Mesenteric fat pad (tissue), 1 donor: ENCODE data around the gene PVALB. TPM values are rescaled to one million over a fixed set of nuclear protein-coding genes. Genes with fewer than 3 reads are reported as not detected.

Experiments
- DNase-seq: peaks from one replicate; pipeline ENCODE4 v3.0.0-alpha.2; 2020; ENCODE audit warnings: low spot score
- total RNA-seq: library from RNA; stranded (reverse); fragmentation: NEBNext Ultra II Directional; extraction: Animal tissue kit (Norgen Biotek cat#: 25700); gene quantifications from one replicate; pipeline ENCODE4 v1.2.1, GENCODE V29; 2021
- donor health status: DM: yes; HTN: yes; CAD: no.

PVALB gene
- total RNA-seq, 1 donor from 2014 or later: not detected

DNA sequence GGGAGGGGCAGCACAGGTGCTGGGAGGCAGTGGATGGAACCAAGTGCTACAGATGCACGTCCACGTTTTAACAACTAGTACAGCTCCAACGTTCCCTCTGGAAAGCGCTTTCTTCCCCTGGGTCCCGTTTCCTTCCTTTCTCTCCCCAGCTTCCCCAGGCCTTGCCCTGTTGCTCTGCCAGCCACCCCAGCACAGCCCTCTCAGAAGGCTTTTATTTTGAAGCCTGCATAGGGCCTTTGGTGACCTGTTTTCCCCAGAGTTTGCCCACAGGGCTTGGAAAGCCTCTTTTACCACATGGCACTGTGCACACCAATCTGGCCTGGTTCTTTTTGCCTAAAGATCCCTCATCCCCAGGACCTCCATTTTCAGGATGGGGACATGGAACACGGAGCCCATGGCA lies 30.1 kb upstream of the PVALB start:
- DNase-seq: no peak

DNA sequence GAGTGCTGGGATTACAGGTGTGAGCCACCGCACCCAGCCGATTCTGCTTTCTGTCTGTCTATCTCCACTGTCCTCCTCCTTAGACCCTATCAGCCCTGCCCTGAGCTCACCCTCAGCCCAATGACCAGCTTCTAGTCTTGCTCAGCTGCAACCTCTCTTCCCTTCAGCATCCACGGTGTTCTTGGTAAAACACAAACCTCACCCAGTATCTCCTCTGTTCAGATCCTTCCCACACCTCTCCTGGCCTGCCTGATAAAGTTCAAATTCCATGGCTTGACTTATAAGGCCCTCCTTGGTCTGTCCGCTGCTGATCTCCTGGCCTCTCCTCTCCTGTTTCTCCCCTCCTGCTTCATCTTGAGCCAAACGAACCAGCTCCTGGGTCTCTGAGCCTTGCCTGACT lies 29.4 kb upstream of the PVALB start:
- no peak for DNase-seq

DNA sequence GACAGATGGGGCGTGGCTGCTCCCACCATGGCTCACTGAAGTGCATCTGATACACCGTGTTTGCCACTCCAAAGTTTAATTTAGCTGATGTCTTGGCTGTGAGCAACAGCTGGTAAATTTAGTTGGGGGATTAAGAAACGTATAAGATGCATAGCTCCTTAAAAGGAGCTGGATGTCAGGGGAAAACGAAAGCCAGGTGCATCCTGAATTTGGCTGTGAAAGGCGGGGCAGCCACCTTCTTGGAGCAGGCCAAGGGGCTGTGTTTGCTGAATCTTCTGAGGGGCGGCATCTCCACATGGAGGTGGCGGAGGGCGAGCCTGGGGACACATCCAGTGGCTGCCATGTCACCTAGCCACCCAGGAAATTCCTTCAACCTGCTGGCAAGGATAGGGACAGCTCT lies 23.3 kb upstream of the PVALB start:
- no peak for DNase-seq

DNA sequence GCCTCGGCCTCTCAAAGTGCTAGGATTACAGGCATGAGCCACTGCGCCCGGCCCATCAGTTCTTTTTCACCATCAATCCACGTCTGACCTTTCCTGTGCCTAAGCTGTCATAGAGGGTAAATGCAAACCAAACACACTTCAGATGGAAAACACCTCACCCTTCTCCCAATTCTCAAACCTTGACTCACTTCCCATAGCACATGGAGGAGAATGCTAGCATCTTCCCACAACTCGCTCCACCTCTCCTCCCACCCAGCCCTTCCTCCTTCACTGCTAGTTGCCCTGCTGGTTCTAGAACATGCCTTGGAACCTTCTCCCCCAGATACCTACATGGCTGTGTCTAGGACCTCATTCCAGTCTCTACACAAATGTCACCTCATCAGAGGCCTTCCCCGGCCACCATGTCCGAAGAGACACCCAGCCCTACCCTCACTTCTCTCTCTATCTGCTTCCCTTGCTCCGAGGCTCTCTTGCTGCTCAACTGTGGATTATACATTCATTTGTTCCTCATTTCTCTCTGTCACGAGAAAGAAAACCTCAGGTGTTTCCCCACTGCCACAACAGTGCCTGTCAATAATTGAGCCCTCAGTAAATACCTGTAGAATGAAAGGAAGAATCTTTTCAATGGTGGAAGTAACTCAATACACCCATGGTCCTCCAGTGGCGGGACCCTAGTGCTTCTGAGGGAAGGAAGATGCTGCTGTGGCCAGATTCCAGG lies 22.7 kb upstream of the PVALB start:
- DNase-seq: no peak

DNA sequence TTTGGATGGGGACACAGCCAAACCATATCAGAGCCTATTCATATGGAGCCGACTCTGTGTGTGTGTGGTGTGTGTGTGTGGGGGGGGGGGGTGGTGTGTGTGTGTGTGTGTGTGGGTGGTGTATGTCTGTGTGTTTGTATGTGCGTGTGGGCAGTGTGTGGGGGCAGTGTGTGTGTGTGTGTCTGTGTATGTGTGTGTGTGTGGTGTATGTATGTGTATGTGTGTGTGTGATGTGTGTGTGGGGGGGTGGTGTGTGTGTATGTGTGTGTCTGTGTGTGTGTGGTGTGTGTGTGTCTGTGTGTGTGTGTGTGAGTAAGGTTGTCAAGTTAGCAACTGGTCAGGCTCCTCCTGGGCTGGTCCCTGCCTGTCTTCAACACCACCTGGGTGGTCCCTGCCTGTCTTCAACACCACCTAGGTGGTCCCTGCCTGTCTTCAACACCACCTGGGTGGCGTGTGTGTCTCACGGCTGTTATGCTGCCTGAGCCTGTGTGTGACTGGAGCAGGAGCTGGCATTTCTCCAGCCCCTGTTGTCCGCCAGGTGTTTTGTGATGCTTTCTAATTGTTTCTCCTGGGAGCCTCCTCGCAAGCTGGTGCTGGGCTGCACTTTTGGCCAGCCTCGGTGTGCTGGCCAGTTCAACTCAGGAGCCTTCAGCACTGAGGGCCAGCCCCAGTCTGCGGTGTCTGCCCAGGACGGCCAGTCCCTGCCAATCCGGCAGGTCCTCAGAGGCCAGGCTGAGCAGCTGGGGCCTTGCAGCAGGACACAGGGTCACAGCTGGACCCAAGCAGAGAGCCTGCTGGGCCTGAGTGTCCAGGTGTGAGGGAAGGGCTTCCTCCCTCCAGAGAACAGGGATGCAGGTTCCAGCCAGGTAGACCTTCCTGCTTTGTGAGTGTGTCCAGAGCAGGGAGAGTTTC lies 21.5 kb upstream of the PVALB start:
- DNase-seq: no peak

DNA sequence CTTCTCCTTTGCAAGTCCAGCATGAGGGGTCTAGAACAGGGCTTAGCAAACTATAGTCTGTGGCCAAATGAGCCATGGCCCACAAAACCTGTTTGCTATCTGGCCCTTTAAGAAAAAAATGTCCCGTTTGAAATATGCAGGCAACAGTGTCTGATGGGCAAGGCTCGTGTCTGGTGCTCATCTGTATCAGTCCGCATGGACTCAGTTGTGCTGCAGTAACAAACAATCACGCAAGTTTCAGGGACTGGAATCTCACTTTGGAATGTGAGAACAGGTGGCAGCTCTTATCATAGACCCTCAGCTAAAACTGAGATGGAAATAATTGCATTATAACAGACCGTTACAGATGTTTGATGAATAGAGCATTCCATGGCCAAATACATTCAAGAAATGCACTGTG lies 19.1 kb upstream of the PVALB start:
- no peak for DNase-seq

DNA sequence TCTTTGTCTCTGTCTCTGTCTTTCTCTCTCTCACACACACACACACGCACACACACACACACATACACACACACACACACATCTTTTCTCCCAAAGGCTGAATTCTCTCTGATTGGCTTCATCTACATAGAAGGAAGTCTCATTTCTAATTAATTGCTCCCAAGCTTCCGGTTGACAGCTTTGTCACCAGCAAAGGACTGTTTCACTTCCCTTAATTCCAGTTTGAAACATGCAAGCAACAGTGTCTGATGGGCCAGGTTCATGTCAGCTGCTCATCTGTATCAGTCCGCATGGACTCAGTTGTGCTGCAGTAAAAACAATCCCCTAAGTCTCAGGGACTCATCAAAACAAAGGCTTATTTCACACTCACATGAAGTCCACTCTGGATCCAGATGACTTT lies 16.2 kb upstream of the PVALB start:
- no peak for DNase-seq

DNA sequence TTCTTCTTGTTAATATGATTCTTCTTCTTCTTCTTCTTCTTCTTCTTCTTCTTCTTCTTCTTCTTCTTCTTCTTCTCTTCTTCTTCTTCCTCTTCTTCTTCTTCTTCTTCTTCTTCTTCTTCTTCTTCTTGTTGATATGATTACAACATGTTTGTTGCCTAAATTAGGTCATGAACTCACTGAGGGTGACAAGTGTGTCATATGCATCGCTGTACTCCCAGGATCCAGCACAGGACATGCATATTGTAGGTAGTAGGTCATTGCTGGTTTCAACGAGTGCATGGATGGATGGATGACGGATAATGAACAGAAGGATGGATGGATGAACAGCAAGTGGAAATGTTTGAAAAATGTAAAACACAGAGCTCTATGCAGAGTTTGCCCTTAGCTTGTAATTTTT lies 14.9 kb upstream of the PVALB start:
- no peak for DNase-seq

DNA sequence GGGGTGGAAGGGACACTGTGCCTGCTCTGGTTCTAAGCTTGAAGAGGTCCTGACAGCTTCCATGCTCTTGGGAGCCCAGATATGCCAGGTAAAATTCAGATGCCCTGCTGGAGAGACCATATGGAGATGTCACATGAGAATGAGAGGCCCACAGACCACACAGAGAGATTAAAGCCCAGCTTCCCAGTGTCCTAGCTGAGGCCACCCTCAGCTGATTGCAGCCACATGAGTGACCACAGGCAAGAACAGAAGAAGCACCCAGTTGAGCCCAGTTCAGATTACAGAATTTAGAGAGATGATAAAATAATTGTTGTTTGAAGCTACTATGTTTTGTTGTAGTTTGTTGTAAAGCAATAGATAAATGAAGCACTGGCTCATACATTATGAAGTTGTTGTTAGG lies 14.4 kb upstream of the PVALB start:
- no peak for DNase-seq

DNA sequence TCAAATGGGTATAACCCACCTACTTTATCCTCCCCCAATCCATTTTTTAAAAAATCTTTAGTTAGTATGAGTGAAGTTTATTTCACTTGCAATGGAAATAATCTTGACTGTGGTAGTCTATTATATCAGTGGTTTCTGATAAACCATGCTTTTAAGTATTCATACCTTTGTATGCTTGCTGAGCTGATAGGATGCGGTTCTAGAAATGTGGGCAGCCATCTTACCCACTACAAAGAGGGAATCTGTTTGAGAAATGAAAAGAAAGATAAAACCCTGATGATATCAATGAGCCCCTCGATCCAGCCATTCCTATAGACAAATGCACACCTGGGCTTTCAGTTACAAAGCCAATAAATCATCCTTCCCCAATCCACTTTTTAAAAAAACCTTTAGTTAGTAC lies 13.8 kb upstream of the PVALB start:
- no peak for DNase-seq

DNA sequence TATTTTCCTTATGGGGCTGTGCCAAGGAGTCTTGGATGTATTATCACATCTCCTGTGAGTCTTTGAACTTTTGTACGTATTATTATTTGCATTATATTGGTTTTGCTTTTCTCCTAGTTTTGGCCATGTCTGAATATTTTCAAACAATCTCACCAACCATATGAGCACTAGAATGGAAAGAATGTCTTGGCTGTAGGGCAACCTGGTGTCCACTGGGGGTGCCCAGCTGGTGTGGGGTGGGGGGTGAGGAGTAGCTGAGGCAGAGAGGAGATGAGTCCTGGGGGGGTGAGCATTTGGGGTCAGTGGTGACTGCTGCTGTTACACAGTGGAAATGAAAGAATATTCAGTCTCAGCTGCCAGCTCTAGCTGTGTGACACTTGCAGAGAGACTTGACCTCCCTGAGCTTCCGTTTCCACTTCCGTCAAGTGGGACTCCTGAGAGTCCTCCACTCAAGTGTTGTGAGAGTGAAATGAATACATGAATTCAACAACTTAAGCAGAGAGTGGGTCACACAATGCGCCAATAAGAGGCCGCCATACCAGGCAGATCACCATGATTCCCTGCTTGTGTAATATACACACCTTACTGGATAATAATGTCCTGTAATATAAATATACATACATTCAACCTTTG lies 12.7 kb upstream of the PVALB start:
- DNase-seq: no peak

DNA sequence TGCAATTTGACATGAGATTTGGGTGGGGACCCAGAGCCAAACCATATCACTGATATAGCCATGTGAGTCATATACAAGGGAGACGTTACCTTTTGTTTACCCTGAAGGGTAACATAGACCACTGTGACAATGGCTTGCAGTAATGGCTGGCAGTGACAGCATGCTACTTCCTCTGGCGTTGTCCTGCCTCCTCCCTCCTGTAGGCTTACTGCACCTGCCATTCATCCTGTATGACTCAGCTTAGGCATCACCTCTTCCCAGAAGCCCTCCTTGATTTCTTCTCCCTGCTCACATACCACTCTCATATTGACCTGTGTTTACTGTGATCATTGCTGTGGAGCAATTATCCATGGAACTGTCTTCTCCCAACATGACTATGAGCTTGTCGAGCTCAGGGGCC lies 12.0 kb upstream of the PVALB start:
- no peak for DNase-seq

DNA sequence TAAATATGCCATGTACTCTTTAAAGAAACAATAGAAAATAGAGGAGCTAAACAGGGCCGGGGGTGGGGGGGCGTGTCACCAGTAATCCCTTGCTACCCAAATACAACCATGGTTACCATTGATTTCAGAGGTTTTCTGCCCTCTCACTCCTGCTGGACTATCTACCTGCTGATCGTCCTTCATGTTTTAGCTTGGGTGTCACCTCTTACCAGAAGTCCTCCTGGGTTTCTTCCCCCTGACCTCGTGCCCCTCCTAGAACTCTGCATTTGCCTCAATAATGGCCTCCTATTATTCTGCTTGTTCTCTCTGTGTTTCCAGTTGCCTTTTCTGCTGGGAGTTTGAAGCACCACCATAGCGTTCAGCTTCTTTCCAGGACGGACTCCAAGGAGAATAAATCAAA lies 9.4 kb upstream of the PVALB start:
- no peak for DNase-seq

DNA sequence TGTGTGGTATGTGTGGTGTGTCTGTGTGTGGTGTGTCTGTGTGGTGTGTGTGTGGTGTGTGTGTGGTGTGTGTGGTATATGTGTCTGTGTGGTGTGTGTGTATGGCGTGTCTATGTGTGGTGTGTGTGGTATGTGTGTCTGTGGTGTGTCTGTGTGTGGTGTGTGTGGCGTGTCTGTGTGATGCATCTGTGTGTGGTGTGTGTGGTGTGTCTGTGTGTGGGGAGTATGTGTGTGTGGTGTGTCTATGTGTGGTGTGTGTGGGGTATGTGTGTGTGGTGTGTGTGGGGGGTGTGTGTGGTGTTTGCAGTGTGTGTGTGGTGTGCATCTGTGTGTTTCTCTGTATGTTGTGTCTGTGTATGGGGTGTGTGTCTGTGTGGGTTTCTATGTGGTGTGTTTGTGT lies 7.8 kb upstream of the PVALB start:
- DNase-seq: no peak

DNA sequence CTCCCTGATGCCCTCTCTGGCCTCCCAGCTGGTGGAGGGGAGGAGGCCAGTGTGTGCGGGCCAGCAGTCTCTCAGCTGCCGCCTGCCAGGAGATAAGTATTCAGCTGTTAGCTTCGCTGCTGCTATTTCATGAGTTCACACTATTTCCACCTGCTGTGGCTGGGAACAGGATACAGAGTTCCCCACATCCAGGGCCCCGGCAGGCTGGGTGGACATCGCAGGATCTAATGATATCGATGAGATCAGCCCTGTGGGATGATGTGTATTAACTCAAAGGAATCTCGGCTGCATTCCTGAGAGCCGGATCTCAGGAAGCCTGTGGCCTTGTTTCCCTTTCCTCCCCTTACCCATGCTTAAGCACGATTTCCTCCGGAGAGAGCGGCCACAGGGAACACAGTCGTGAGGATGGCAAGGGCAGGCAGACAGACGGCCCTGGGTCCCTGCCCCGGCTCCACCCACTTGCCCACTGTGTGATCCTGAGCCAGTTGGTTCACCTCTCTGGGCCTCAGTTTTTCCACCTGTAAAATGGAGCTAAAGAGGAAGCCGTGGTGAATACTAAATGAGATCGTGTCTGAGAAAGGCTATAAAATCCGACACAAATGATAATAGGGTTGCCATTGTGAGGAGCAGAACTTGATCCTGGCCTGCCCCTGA lies 6.5 kb upstream of the PVALB start:
- DNase-seq: no peak

DNA sequence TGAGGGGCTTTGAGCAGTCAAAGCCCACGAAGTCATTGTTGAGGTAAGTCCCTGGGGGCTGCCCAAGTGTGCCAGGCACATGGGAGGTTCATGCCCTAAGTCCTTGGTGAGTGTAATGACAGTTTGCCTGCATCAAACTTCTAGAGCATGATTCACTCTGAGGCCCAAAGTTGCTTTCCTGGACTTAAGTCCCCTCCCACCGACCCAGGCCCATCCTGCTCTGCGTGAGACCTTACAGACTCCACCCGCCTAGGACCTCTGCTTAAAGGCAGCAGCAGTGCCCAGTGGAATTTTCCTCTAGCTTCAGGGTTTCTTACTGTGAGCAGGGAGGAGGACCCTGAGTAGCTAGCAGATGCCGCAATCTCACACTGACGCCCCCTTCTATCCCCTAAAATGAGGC lies 5.7 kb upstream of the PVALB start:
- no peak for DNase-seq

DNA sequence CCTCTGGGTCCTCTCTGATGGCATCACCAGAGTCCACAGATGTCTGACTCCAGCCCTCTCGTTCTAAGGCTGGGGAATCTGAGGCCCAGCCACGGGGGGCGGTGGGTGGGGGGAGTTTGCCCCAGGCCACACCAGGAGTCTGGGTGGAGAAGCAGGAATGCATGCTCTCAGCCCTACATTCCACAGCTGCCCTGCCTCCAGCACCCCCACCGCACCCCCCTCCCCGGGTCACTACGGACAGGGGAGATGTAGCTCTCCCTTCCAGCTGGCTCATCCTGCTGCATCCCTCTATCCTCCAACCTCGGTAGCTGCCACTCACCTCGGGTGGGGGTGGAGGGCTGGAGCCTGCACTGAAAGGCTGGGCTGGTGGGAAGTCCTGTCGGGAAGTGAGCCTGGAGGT lies 2.3 kb upstream of the PVALB start:
- no peak for DNase-seq

DNA sequence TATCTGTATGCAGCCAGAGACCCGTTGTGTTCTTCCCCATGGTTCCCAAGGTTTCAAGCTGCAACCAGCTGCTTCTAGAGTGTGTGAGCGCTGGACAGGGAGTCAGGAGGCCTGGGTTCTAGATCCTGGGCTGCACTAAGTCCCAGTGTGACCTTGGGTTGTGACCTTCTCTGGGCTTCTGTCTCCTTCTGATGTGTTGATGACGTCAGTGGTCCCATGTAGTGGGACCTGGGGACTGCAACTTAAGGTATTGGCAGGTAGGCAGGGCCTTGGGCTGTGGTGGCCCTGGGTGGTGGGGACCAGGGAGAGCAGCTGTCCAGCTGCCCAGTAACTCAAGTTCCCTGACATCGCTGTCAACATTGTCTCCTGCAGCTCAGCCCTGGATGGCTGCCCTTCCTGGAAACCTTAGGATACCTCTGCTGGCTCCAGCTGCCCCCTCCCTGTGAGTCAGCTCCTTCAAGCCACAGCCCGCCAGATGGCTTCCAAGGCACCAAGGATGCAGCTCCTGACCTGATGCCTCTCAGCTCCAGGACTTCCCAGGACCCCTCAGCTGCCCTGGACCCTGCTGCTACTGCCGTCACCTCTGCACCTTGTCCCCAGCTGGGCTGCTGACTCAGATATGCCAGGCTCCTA lies 1.3 kb upstream of the PVALB start:
- DNase-seq: no peak

DNA sequence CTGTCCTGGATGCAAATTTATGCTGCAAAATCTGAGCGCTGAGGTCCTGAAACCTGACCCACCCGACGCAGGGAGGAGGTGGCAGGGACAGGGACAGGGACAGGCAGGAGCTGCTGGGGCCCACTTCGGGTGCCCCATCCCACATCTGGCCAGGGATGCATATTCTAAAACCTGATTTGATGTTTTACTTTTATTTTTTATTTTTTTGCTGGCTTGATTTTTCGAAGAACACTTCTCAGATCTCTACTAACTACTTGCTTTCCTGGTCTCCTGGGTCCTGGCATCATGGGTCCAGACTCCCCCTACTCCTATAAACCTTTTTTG lies 652 bp upstream of the PVALB start:
- DNase-seq: no peak

DNA sequence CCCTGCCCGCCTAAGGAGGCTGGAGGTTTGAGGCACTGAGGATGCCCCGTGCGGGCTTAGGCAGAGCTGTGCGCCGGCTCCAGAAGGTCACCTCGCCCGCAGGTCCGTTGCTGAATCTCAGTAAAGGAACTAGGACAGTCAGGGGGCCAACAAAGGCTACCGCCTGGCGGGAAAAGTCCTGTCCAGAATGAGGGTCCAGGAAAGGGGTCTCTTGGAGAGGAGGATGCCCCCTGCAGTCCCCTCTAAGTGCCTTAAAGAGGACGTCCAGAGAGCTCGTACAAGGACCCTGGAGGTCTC lies 548 bp downstream of the PVALB start:
- DNase-seq: no peak

DNA sequence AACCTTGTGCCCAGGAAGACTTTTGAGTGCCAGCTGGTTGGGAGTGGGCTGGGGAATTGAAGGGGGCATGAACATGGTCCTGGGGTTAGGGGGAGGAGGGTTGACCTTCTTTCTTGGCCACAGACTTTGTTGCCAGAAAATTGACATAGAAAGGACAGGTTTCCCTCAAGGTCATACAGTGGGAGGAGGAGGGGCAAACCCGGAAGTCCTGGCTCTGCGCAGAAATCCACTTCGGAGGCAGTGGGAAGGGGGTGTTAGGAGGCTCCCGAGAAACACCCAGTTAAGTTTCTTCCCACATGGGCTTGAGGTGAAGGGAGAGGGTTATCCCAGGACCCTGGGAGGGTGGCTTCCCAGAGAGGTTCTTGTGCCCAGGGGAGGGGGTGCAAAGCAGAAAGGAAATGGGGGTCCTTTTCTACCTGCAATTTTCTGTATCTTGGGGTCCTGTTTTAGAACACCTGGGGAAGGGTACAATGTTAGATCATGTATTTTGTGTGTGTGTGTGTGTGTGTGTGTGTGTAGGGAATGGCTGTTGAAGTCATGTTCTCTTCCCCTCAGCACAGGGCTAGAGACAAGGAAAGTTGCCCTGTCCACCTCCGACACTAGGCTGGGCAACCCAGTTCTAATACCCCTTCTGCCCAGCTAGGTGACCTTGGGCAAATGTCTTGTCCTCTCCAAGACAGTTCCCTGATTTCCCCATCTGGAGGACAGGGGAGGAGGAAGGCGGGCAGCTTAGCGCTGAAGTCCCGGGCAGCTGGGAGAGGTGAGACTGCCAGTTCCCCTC lies 1.1 kb downstream of the PVALB start:
- no peak for DNase-seq
